Measurements from ENCODE around the gene GMEB1. TPM values are rescaled to one million over a fixed set of nuclear protein-coding genes. Genes with fewer than 3 reads are reported as not detected.

Gene GMEB1
- total and polyA plus RNA-seq, 2 experiments from 2014 or later, result 13.3 to 20.2 TPM

DNA sequence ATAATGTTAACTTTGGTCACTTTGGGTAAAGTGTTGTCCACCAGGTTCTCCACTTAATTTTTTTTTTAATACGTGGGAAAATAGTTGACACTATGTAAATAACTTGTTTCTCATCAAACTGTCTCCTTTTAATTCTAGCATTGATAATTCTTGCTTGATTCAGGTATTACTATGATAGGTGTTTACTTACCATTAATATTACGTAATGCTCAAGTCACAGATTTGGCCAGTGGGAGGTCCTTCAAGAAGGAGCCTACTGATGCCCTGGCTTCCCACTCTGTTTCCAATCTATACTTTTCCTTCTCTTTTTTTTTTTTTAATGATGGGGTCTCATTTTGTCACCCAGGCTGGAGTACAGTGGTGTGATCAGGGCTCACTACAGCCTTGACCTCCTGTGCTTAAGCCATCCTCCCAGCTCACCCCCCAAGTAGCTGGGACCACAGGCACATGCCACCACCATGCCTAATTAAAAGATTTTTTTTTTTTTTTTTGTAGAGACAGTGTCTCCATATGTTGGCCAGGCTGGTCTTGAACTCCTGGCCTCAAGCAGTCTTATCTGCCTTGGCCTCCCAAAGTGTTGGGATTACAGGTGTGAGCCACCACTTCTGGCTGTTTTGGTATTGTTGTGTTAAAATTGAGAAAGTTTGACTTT, 98.1 kb downstream of the GMEB1 start:
- no peak overlapping the region for H3K27ac ChIP-seq (ENCODE audit: low read depth)
- no peaks in the 10 kb centered on the region for H3K4me1 ChIP-seq (ENCODE audit: insufficient read depth)
- H3F3A ChIP-seq (replicated peaks; ENCODE audit: low read depth), result peaks cover 27% of the 10 kb centered on the region; the same call in 1 of the 2 replicates
- H4K20me1 ChIP-seq (replicated peaks; ENCODE audit: insufficient read depth), result peaks cover 57% of the 10 kb centered on the region
- H2AFZ ChIP-seq, result no peak overlapping the region
- H3K4me1 Mint-ChIP-seq, result no peaks in the 10 kb centered on the region
- no peak overlapping the region for H3K27ac Mint-ChIP-seq
- H3K36me3 Mint-ChIP-seq (ENCODE audit: low read depth), result peaks cover 58% of the 10 kb centered on the region; the same call in 2 of the 3 replicates
- DNase-seq (ENCODE audit: low spot score) (no peak), ATAC-seq (no peak)
- H3K36me3 ChIP-seq (ENCODE audit: insufficient read depth), result peaks cover 26% of the 10 kb centered on the region
- no peaks in the 10 kb centered on the region for H3K27me3 ChIP-seq (ENCODE audit: insufficient read depth)
- no peaks in the 10 kb centered on the region for H3K9me2 ChIP-seq (ENCODE audit: insufficient read depth)
- H3K9me3 Mint-ChIP-seq, result no peaks in the 10 kb centered on the region
- H3K4me3 Mint-ChIP-seq, result no peak overlapping the region
- no peak overlapping the region for H3K4me2 ChIP-seq
- no peaks in the 10 kb centered on the region for H3K27me3 Mint-ChIP-seq (ENCODE audit: insufficient read depth, low read depth, poor library complexity)
- peaks cover 84% of the 10 kb centered on the region for H3K79me2 ChIP-seq (replicated peaks; ENCODE audit: insufficient read depth)
- TF ChIP-seq, protein P1, sequence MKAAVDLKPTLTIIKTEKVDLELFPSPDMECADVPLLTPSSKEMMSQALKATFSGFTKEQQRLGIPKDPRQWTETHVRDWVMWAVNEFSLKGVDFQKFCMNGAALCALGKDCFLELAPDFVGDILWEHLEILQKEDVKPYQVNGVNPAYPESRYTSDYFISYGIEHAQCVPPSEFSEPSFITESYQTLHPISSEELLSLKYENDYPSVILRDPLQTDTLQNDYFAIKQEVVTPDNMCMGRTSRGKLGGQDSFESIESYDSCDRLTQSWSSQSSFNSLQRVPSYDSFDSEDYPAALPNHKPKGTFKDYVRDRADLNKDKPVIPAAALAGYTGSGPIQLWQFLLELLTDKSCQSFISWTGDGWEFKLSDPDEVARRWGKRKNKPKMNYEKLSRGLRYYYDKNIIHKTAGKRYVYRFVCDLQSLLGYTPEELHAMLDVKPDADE (IDR thresholded peaks at IDR 0.05), result no peak
- TF ChIP-seq NANOG (IDR thresholded peaks at IDR 0.05; ENCODE audit: borderline replicate concordance), result no peak
- TF ChIP-seq, protein P2, sequence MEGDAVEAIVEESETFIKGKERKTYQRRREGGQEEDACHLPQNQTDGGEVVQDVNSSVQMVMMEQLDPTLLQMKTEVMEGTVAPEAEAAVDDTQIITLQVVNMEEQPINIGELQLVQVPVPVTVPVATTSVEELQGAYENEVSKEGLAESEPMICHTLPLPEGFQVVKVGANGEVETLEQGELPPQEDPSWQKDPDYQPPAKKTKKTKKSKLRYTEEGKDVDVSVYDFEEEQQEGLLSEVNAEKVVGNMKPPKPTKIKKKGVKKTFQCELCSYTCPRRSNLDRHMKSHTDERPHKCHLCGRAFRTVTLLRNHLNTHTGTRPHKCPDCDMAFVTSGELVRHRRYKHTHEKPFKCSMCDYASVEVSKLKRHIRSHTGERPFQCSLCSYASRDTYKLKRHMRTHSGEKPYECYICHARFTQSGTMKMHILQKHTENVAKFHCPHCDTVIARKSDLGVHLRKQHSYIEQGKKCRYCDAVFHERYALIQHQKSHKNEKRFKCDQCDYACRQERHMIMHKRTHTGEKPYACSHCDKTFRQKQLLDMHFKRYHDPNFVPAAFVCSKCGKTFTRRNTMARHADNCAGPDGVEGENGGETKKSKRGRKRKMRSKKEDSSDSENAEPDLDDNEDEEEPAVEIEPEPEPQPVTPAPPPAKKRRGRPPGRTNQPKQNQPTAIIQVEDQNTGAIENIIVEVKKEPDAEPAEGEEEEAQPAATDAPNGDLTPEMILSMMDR (conservative IDR thresholded peaks at IDR 0.05; ENCODE audit: low read depth in 2 of 2), result no peak
- no peak for TF ChIP-seq ZNF331 (CRISPR knock-in tag; IDR thresholded peaks at IDR 0.05; ENCODE audit: low read depth)
- TF ChIP-seq, protein P3, sequence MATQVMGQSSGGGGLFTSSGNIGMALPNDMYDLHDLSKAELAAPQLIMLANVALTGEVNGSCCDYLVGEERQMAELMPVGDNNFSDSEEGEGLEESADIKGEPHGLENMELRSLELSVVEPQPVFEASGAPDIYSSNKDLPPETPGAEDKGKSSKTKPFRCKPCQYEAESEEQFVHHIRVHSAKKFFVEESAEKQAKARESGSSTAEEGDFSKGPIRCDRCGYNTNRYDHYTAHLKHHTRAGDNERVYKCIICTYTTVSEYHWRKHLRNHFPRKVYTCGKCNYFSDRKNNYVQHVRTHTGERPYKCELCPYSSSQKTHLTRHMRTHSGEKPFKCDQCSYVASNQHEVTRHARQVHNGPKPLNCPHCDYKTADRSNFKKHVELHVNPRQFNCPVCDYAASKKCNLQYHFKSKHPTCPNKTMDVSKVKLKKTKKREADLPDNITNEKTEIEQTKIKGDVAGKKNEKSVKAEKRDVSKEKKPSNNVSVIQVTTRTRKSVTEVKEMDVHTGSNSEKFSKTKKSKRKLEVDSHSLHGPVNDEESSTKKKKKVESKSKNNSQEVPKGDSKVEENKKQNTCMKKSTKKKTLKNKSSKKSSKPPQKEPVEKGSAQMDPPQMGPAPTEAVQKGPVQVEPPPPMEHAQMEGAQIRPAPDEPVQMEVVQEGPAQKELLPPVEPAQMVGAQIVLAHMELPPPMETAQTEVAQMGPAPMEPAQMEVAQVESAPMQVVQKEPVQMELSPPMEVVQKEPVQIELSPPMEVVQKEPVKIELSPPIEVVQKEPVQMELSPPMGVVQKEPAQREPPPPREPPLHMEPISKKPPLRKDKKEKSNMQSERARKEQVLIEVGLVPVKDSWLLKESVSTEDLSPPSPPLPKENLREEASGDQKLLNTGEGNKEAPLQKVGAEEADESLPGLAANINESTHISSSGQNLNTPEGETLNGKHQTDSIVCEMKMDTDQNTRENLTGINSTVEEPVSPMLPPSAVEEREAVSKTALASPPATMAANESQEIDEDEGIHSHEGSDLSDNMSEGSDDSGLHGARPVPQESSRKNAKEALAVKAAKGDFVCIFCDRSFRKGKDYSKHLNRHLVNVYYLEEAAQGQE (IDR thresholded peaks at IDR 0.05; ENCODE audit: unreplicated experiment), result no peak
- TF ChIP-seq EZH2phosphoT487 (IDR thresholded peaks at IDR 0.05; ENCODE audit: unreplicated experiment), result no peak
- TF ChIP-seq POLR2AphosphoS5 (IDR thresholded peaks at IDR 0.05; ENCODE audit: low read depth), result no peak
- H3K4me3 ChIP-seq, result no peak overlapping the region

Small RNAs within 50 kb of the gene (small RNA-seq; reads per million reads assigned to genes)
- not detected for gene RF00422 (ENCODE audit: low replicate concordance)
- not detected for gene RNU11 (ENCODE audit: low replicate concordance)

Other genes with a start within 250 kb of the GMEB1 start
- gene RCC1, start 162.7 kb upstream of the GMEB1 start, total RNA-seq (2014; rRNA removed; shearing (Covaris generic)), result 88.8 and 97.4 TPM in 2 replicates
- 35.6 and 36.9 TPM in 2 replicates for gene RCC1, start 162.7 kb upstream of the GMEB1 start, polyA plus RNA-seq (2016; fragmentation: Nextera tagmentation; extraction: Ambion mirVana)
- gene TRNAU1AP, start 115.7 kb upstream of the GMEB1 start, total RNA-seq (2014; rRNA removed; shearing (Covaris generic)), result 13.0 and 20.3 TPM in 2 replicates
- gene TRNAU1AP, start 115.7 kb upstream of the GMEB1 start, polyA plus RNA-seq (2016; fragmentation: Nextera tagmentation; extraction: Ambion mirVana), result 39.2 and 42.1 TPM in 2 replicates
- 17.7 and 22.5 TPM in 2 replicates for gene RAB42, start 76.5 kb upstream of the GMEB1 start, total RNA-seq (2014; rRNA removed; shearing (Covaris generic))
- gene RAB42, start 76.5 kb upstream of the GMEB1 start, polyA plus RNA-seq (2016; fragmentation: Nextera tagmentation; extraction: Ambion mirVana), result 12.4 and 13.0 TPM in 2 replicates
- gene TAF12, start 25.7 kb upstream of the GMEB1 start, total RNA-seq (2014; rRNA removed; shearing (Covaris generic)), result 15.2 and 18.4 TPM in 2 replicates
- gene TAF12, start 25.7 kb upstream of the GMEB1 start, polyA plus RNA-seq (2016; fragmentation: Nextera tagmentation; extraction: Ambion mirVana), result 44.4 and 46.8 TPM in 2 replicates
- gene RNU11, start 20.2 kb upstream of the GMEB1 start, total RNA-seq (2014; rRNA removed; shearing (Covaris generic)), result not detected in 2 replicates
- gene RNU11, start 20.2 kb upstream of the GMEB1 start, polyA plus RNA-seq (2016; fragmentation: Nextera tagmentation; extraction: Ambion mirVana), result not detected in 2 replicates
- 150 and 169 TPM in 2 replicates for gene YTHDF2, start 68.2 kb downstream of the GMEB1 start, total RNA-seq (2014; rRNA removed; shearing (Covaris generic))
- 123 and 130 TPM in 2 replicates for gene YTHDF2, start 68.2 kb downstream of the GMEB1 start, polyA plus RNA-seq (2016; fragmentation: Nextera tagmentation; extraction: Ambion mirVana)
- 2.3 and 3.6 TPM in 2 replicates for gene OPRD1, start 143.4 kb downstream of the GMEB1 start, total RNA-seq (2014; rRNA removed; shearing (Covaris generic))
- gene OPRD1, start 143.4 kb downstream of the GMEB1 start, polyA plus RNA-seq (2016; fragmentation: Nextera tagmentation; extraction: Ambion mirVana), result 0.55 and 1.3 TPM in 2 replicates
- gene EPB41, start 245.8 kb downstream of the GMEB1 start, total RNA-seq (2014; rRNA removed; shearing (Covaris generic)), result 108 and 112 TPM in 2 replicates
- gene EPB41, start 245.8 kb downstream of the GMEB1 start, polyA plus RNA-seq (2016; fragmentation: Nextera tagmentation; extraction: Ambion mirVana), result 25.4 and 26.8 TPM in 2 replicates

Data from GM23338 (cell line).